ENCODE measurements around the gene SMARCA2.

SMARCA2 gene

GRCh38 chr9:2181792-2182191, 166.6 kb downstream of the SMARCA2 start:
- no peak overlapping the region for H3K9ac ChIP-seq (ENCODE audit: low read depth, low read length, poor library complexity, severe bottlenecking)
- H2AFZ ChIP-seq (ENCODE audit: low read length): no peak overlapping the region
- H3K36me3 ChIP-seq (ENCODE audit: insufficient read depth, low read length): peaks cover 51% of the 10 kb centered on the region; the same call in 1 of the 2 replicates

GRCh38 chr9:2190939-2191608, 175.9 kb downstream of the SMARCA2 start:
- no peak overlapping the region for H3K4me2 ChIP-seq (ENCODE audit: low read depth, low read length, poor library complexity, severe bottlenecking)

More at GRCh38 chr9:2181792-2182191, 166.6 kb downstream of the SMARCA2 start:
- H3K9me2 ChIP-seq (replicated peaks; ENCODE audit: low read depth, low read length): no peaks in the 10 kb centered on the region
- TF ChIP-seq CTCF (conservative IDR thresholded peaks at IDR 0.05; ENCODE audit: low read length): peak; percentile 88
- TF ChIP-seq EZH2phosphoT487 (IDR thresholded peaks at IDR 0.05; ENCODE audit: borderline replicate concordance): no peak
- H3K4me1 ChIP-seq (ENCODE audit: insufficient read depth, low read length, poor library complexity, severe bottlenecking): no peaks in the 10 kb centered on the region
- H3K79me2 ChIP-seq (ENCODE audit: insufficient read depth, low read length): no peaks in the 10 kb centered on the region
- H3K27me3 ChIP-seq (ENCODE audit: insufficient read depth, low read length, poor library complexity, severe bottlenecking): no peaks in the 10 kb centered on the region
- H3K9me3 ChIP-seq (ENCODE audit: insufficient read depth, low read depth, low read length): no peaks in the 10 kb centered on the region
- H3K4me2 ChIP-seq (ENCODE audit: low read depth, low read length, poor library complexity, severe bottlenecking): no peak overlapping the region
- no peaks in the 10 kb centered on the region for H4K20me1 ChIP-seq (ENCODE audit: insufficient read depth, low read length, poor library complexity, severe bottlenecking)
- no peaks in the 10 kb centered on the region for H3F3A ChIP-seq (ENCODE audit: low read depth)
- H3K4me3 ChIP-seq (ENCODE audit: low read length, poor library complexity, severe bottlenecking): no peak overlapping the region

GRCh38 chr9:2191609-2191972, 176.4 kb downstream of the SMARCA2 start:
- Histone ChIP-seq H3K9me2 (replicated peaks; ENCODE audit: low read depth, low read length) (no peaks in the 10 kb centered on the region), H3K79me2 (ENCODE audit: insufficient read depth, low read length) (no peaks in the 10 kb centered on the region), H3K27me3 (ENCODE audit: insufficient read depth, low read length, poor library complexity, severe bottlenecking) (no peaks in the 10 kb centered on the region), H3K9ac (ENCODE audit: low read depth, low read length, poor library complexity, severe bottlenecking) (no peak overlapping the region), H3K4me2 (ENCODE audit: low read depth, low read length, poor library complexity, severe bottlenecking) (no peak overlapping the region), H3F3A (ENCODE audit: low read depth) (no peaks in the 10 kb centered on the region), H2AFZ (ENCODE audit: low read length) (no peak overlapping the region), H3K9me3 (ENCODE audit: insufficient read depth, low read depth, low read length) (no peaks in the 10 kb centered on the region), H4K20me1 (ENCODE audit: insufficient read depth, low read length, poor library complexity, severe bottlenecking) (no peaks in the 10 kb centered on the region), H3K36me3 (ENCODE audit: insufficient read depth, low read length) (peaks cover 75% of the 10 kb centered on the region; the same call in 1 of the 2 replicates), H3K4me3 (ENCODE audit: low read length, poor library complexity, severe bottlenecking) (no peak overlapping the region), H3K4me1 (ENCODE audit: insufficient read depth, low read length, poor library complexity, severe bottlenecking) (no peaks in the 10 kb centered on the region)
- no peak for TF ChIP-seq EZH2phosphoT487 (IDR thresholded peaks at IDR 0.05; ENCODE audit: borderline replicate concordance)

More at GRCh38 chr9:2190939-2191608, 175.9 kb downstream of the SMARCA2 start:
- Histone ChIP-seq H2AFZ (ENCODE audit: low read length) (no peak overlapping the region), H3K9me2 (replicated peaks; ENCODE audit: low read depth, low read length) (no peaks in the 10 kb centered on the region), H3K36me3 (ENCODE audit: insufficient read depth, low read length) (peaks cover 79% of the 10 kb centered on the region; the same call in 1 of the 2 replicates), H3K9ac (ENCODE audit: low read depth, low read length, poor library complexity, severe bottlenecking) (no peak overlapping the region), H3K4me1 (ENCODE audit: insufficient read depth, low read length, poor library complexity, severe bottlenecking) (no peaks in the 10 kb centered on the region), H3F3A (ENCODE audit: low read depth) (no peaks in the 10 kb centered on the region), H3K4me3 (ENCODE audit: low read length, poor library complexity, severe bottlenecking) (no peak overlapping the region), H3K79me2 (ENCODE audit: insufficient read depth, low read length) (no peaks in the 10 kb centered on the region), H3K9me3 (ENCODE audit: insufficient read depth, low read depth, low read length) (no peaks in the 10 kb centered on the region), H3K27me3 (ENCODE audit: insufficient read depth, low read length, poor library complexity, severe bottlenecking) (no peaks in the 10 kb centered on the region), H4K20me1 (ENCODE audit: insufficient read depth, low read length, poor library complexity, severe bottlenecking) (no peaks in the 10 kb centered on the region)
- TF ChIP-seq CTCF (conservative IDR thresholded peaks at IDR 0.05; ENCODE audit: low read length): no peak
- TF ChIP-seq EZH2phosphoT487 (IDR thresholded peaks at IDR 0.05; ENCODE audit: borderline replicate concordance): no peak
